Hepatocyte (in vitro differentiated cells): ENCODE data around the gene TPPP2.

Source experiments
- CTCF ChIP-seq: fragments of 200-600 bp; sonication (generic); IDR thresholded peaks from 2 replicates; pipeline ENCODE4 v1.5.1; 2016; ENCODE audit warnings: antibody characterized with exemption, mild to moderate bottlenecking; ENCODE audit not compliant: poor library complexity
- EZH2 ChIP-seq: fragments of 200-600 bp; sonication (generic); IDR thresholded peaks from 2 replicates; pipeline ENCODE4 v1.6.1; 2016; ENCODE audit warnings: antibody characterized with exemption, mild to moderate bottlenecking, borderline replicate concordance
- EZH2phosphoT487 ChIP-seq: fragments of 200-600 bp; sonication (generic); IDR thresholded peaks from one replicate; pipeline ENCODE4 v1.6.1; 2018; ENCODE audit warnings: antibody characterized with exemption, mild to moderate bottlenecking, low read depth, moderate library complexity; ENCODE audit not compliant: unreplicated experiment, severe bottlenecking

- TF ChIP-seq CTCF (no peak), EZH2phosphoT487 (no peak), EZH2 (no peak)
These were observed 51.6 kb downstream of the TPPP2 start for GRCh38 chr14:21081521-21082142.
